Activated T-cell treated with anti-CD3 and anti-CD28 coated beads for 1 hour (primary cell): Measurements from ENCODE around the gene TTF1.
A peak's percentile ranks its signal among the peaks of the same experiment; 100 is the strongest.

Source experiments
- DNase-seq: peaks from one replicate; pipeline ENCODE4 v3.0.0-alpha.2; 2020; ENCODE audit warnings: low read depth

TTF1 gene

GRCh38 chr9:132406554-132407122 lies at the start of gene TTF1:
Gene TTF1, minus strand, starts transcription at chr9:132406840. Its CDS starts 4,019 bp downstream, at chr9:132402821.
- DNase-seq, result peak; percentile 89

- no peak for DNase-seq
Observed at GRCh38 chr9:132456241-132456640, 49.6 kb upstream of the TTF1 start.

- no peak for DNase-seq
Observed at GRCh38 chr9:132451276-132451675, 44.6 kb upstream of the TTF1 start.

GRCh38 chr9:132447902-132448301 lies 41.3 kb upstream of the TTF1 start:
- DNase-seq, result no peak

GRCh38 chr9:132447346-132447745 lies 40.7 kb upstream of the TTF1 start:
- DNase-seq, result no peak

- no peak for DNase-seq
Observed at GRCh38 chr9:132446887-132447286, 40.2 kb upstream of the TTF1 start.

GRCh38 chr9:132443951-132444607 lies 37.4 kb upstream of the TTF1 start:
- DNase-seq, result no peak

GRCh38 chr9:132441404-132441803 lies 34.8 kb upstream of the TTF1 start:
- DNase-seq, result no peak

- no peak for DNase-seq
Observed at GRCh38 chr9:132440735-132441134, 34.1 kb upstream of the TTF1 start.

- DNase-seq, result no peak
Observed at GRCh38 chr9:132439153-132439552, 32.5 kb upstream of the TTF1 start.

- DNase-seq, result no peak
Observed at GRCh38 chr9:132434881-132435280, 28.2 kb upstream of the TTF1 start.

- no peak for DNase-seq
Observed at GRCh38 chr9:132430998-132431397, 24.4 kb upstream of the TTF1 start.

- DNase-seq, result no peak
Observed at GRCh38 chr9:132426639-132427414, 20.2 kb upstream of the TTF1 start.

- DNase-seq, result no peak
Observed at GRCh38 chr9:132425675-132426062, 19.0 kb upstream of the TTF1 start.

GRCh38 chr9:132424857-132425674 lies 18.4 kb upstream of the TTF1 start:
- no peak for DNase-seq

- DNase-seq, result no peak
Observed at GRCh38 chr9:132423503-132423902, 16.9 kb upstream of the TTF1 start.

GRCh38 chr9:132422574-132422973 lies 15.9 kb upstream of the TTF1 start:
- DNase-seq, result no peak

GRCh38 chr9:132418726-132419363 lies 12.2 kb upstream of the TTF1 start:
- DNase-seq, result no peak

GRCh38 chr9:132415181-132415580 lies 8.5 kb upstream of the TTF1 start:
- no peak for DNase-seq

- DNase-seq, result no peak
Observed at GRCh38 chr9:132414731-132415130, 8.1 kb upstream of the TTF1 start.

- DNase-seq, result no peak
Observed at GRCh38 chr9:132413926-132414325, 7.3 kb upstream of the TTF1 start.

- no peak for DNase-seq
Observed at GRCh38 chr9:132412089-132412488, 5.4 kb upstream of the TTF1 start.
